Smooth muscle cell (in vitro differentiated cells): ENCODE measurements around the gene EDAR. TPM values are rescaled to one million over a fixed set of nuclear protein-coding genes. Genes with fewer than 3 reads are reported as not detected.

Source experiments
- DNase-seq: peaks from one replicate; lab custom pipeline; 2025; ENCODE audit not compliant: unreplicated experiment; lab: John Stamatoyannopoulos, UW
- H2AFZ ChIP-seq: fragments of 200-600 bp; sonication (generic); 2 replicates; pipeline ENCODE4 v1.6.0; 2016; ENCODE audit warnings: antibody characterized with exemption, low read depth, mild to moderate bottlenecking
- H3F3A ChIP-seq: fragments of 200-600 bp; sonication (generic); 2 replicates; pipeline ENCODE4 v1.6.0; 2017; ENCODE audit warnings: antibody characterized with exemption, low read depth
- H3K27ac ChIP-seq: fragments of 200-600 bp; sonication (generic); 2 replicates; pipeline ENCODE4 v1.5.1; 2016; ENCODE audit warnings: low read depth, mild to moderate bottlenecking
- H3K27me3 ChIP-seq: fragments of 200-600 bp; sonication (generic); 2 replicates; pipeline ENCODE4 v1.6.1; 2016; ENCODE audit warnings: low read depth, mild to moderate bottlenecking
- H3K36me3 ChIP-seq: fragments of 200-600 bp; sonication (generic); 2 replicates; pipeline ENCODE4 v1.5.1; 2016; ENCODE audit warnings: low read depth
- H3K4me1 ChIP-seq: fragments of 200-600 bp; sonication (generic); 2 replicates; pipeline ENCODE4 v1.5.1; 2016; ENCODE audit warnings: low read depth
- H3K4me2 ChIP-seq: fragments of 200-600 bp; sonication (generic); 2 replicates; pipeline ENCODE4 v1.6.0; 2016; ENCODE audit warnings: mild to moderate bottlenecking
- H3K4me3 ChIP-seq: fragments of 200-600 bp; sonication (generic); 2 replicates; pipeline ENCODE4 v1.5.1; 2016; ENCODE audit warnings: mild to moderate bottlenecking
- H3K79me2 ChIP-seq: fragments of 200-600 bp; sonication (generic); 2 replicates; pipeline ENCODE4 v1.6.0; 2016; ENCODE audit warnings: low read depth, mild to moderate bottlenecking
- H3K9ac ChIP-seq: fragments of 200-600 bp; sonication (generic); 2 replicates; pipeline ENCODE4 v1.6.0; 2016; ENCODE audit warnings: low read depth
- H3K9me3 ChIP-seq: fragments of 200-600 bp; sonication (generic); replicated peaks from 2 replicates; pipeline ENCODE4 v1.5.1; 2016; ENCODE audit warnings: low read depth
- H4K20me1 ChIP-seq: fragments of 200-600 bp; sonication (generic); 2 replicates; pipeline ENCODE4 v1.6.0; 2016; ENCODE audit warnings: low read depth
- WGBS: methylation state at CpG from one replicate; pipeline ENCODE4 v1.1.7; 2016; ENCODE audit warnings: low lambda C conversion rate; 5-methylcytosine and 5-hydroxymethylcytosine counted together
- polyA plus RNA-seq: library from polyadenylated mRNA; unstranded; fragments of >200 nt; fragmentation: Nextera tagmentation; extraction: Ambion mirVana; gene quantifications from 2 replicates; pipeline ENCODE4 v1.2.1, GENCODE V29; 2016
- total RNA-seq: library from RNA; depleted of rRNA; stranded (reverse); fragments of >200 nt; gene quantifications from 2 replicates; pipeline ENCODE4 v1.2.3, GENCODE V29; 2014
- TF ChIP-seq, protein P1 (sequence below): fragments of 200-600 bp; sonication (generic); IDR thresholded peaks from 2 replicates; pipeline ENCODE4 v1.5.1; 2017; ENCODE audit warnings: borderline replicate concordance, mild to moderate bottlenecking, antibody characterized with exemption; ENCODE audit not compliant: insufficient read depth, poor library complexity, severe bottlenecking

EDAR gene
- total and polyA plus RNA-seq, 2 experiments from 2014 or later = 0.09 TPM; not detected in 1

- Histone ChIP-seq H4K20me1 (no peaks in the 10 kb centered on the region), H2AFZ (no peak overlapping the region), H3F3A (no peaks in the 10 kb centered on the region), H3K27me3 (no peaks in the 10 kb centered on the region), H3K79me2 (no peaks in the 10 kb centered on the region), H3K4me3 (no peak overlapping the region), H3K9ac (no peak overlapping the region), H3K4me2 (no peak overlapping the region), H3K9me3 (no peaks in the 10 kb centered on the region), H3K36me3 (no peaks in the 10 kb centered on the region), H3K27ac (no peak overlapping the region), H3K4me1 (peaks cover 12% of the 10 kb centered on the region)
- TF ChIP-seq, protein P1, sequence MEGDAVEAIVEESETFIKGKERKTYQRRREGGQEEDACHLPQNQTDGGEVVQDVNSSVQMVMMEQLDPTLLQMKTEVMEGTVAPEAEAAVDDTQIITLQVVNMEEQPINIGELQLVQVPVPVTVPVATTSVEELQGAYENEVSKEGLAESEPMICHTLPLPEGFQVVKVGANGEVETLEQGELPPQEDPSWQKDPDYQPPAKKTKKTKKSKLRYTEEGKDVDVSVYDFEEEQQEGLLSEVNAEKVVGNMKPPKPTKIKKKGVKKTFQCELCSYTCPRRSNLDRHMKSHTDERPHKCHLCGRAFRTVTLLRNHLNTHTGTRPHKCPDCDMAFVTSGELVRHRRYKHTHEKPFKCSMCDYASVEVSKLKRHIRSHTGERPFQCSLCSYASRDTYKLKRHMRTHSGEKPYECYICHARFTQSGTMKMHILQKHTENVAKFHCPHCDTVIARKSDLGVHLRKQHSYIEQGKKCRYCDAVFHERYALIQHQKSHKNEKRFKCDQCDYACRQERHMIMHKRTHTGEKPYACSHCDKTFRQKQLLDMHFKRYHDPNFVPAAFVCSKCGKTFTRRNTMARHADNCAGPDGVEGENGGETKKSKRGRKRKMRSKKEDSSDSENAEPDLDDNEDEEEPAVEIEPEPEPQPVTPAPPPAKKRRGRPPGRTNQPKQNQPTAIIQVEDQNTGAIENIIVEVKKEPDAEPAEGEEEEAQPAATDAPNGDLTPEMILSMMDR = no peak
- WGBS = 95% methylated on average over 7 of the region's 7 CpGs
- no peak for DNase-seq
These were observed 54.9 kb downstream of the EDAR start for GRCh38 chr2:108934151-108934550.

GRCh38 chr2:108933691-108934117 lies 55.3 kb downstream of the EDAR start:
- Histone ChIP-seq H3K4me1 (peaks cover 12% of the 10 kb centered on the region), H3K27ac (no peak overlapping the region), H3K9me3 (no peaks in the 10 kb centered on the region), H3K36me3 (no peaks in the 10 kb centered on the region), H3K4me3 (no peak overlapping the region), H4K20me1 (no peaks in the 10 kb centered on the region), H3K4me2 (no peak overlapping the region), H3K79me2 (no peaks in the 10 kb centered on the region), H3F3A (no peaks in the 10 kb centered on the region), H3K9ac (no peak overlapping the region), H2AFZ (no peak overlapping the region), H3K27me3 (no peaks in the 10 kb centered on the region)
- 72% methylated on average over 11 of the region's 11 CpGs for WGBS
- TF ChIP-seq, protein P1 = no peak
- no peak for DNase-seq

- no peak overlapping the region for H3K27ac ChIP-seq
- H3K9ac ChIP-seq = no peak overlapping the region
- TF ChIP-seq, protein P1 = no peak
- H3K9me3 ChIP-seq = no peaks in the 10 kb centered on the region
- H3K4me3 ChIP-seq = no peak overlapping the region
- no peaks in the 10 kb centered on the region for H3K79me2 ChIP-seq
- WGBS = 87% methylated on average over 10 of the region's 10 CpGs
- H3K4me1 ChIP-seq = peaks cover 12% of the 10 kb centered on the region
- H2AFZ ChIP-seq = no peak overlapping the region
- H3K27me3 ChIP-seq = no peaks in the 10 kb centered on the region
- no peaks in the 10 kb centered on the region for H4K20me1 ChIP-seq
- no peaks in the 10 kb centered on the region for H3K36me3 ChIP-seq
- H3F3A ChIP-seq = no peaks in the 10 kb centered on the region
- H3K4me2 ChIP-seq = no peak overlapping the region
- no peak for DNase-seq
These were observed 56.2 kb downstream of the EDAR start for GRCh38 chr2:108932736-108933332.

DNA sequence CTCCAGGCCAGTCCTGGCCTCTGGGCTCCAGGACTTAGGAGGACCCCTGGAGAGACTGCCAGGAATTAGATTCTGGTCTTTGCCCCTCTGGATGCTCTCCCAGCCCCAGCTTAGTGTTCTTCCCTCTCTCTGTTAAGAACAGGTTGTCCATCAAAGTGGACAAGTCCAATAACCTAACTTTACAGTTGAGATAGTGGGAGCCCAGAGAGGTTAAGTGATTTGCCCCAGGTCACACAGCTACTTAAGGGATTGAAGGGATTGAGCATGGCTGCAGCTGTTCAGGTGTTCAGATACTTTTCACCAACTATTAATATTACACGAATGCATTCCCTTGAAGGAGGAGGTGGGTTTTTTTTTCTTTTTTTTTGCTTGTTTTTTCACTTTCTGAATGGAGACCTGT lies 57.6 kb downstream of the EDAR start:
- Histone ChIP-seq H3K27ac (no peak overlapping the region), H3K4me2 (no peak overlapping the region), H3K27me3 (no peaks in the 10 kb centered on the region), H4K20me1 (no peaks in the 10 kb centered on the region), H3K79me2 (no peaks in the 10 kb centered on the region), H3K9ac (no peak overlapping the region), H3K4me3 (no peak overlapping the region), H2AFZ (no peak overlapping the region), H3F3A (no peaks in the 10 kb centered on the region), H3K36me3 (no peaks in the 10 kb centered on the region), H3K9me3 (no peaks in the 10 kb centered on the region), H3K4me1 (peaks cover 12% of the 10 kb centered on the region)
- TF ChIP-seq, protein P1 = no peak
- no peak for DNase-seq
- 93% methylated on average over 1 of the region's 1 CpG for WGBS
